OCI-LY3 (cell line): Measurements from ENCODE around the gene HCRTR1.

Experiments
- EZH2phosphoT487 ChIP-seq: fragments of 200-600 bp; shearing (Covaris generic); IDR thresholded peaks from 2 replicates; pipeline ENCODE4 v1.6.1; 2018; ENCODE audit warnings: antibody characterized with exemption, mixed run types, low read depth
- TF ChIP-seq, protein P1 (sequence below): fragments of 200-600, 300-600 bp; sonication (generic); IDR thresholded peaks from 2 replicates; pipeline ENCODE4 v1.5.1; 2014; ENCODE audit warnings: antibody characterized with exemption, low read length, low read depth

DNA sequence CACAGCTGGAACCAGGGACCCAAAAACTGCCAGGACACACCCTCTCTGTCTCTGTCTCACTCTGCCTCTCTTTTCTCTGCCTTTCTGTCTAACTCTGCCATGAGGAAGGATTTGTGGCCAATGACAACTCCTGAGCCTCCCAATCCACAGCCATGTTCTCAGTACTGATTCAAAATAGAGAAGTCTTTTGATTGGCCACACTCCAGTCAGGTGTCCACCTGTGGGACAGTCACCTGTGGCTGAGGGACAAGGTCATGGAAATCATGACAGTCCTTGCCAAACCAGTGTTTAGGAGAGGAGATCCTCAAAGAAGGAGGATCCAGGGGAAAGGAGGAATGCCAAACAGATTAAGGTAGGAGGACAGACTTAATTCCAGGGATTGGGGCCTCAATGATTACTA lies 25.4 kb upstream of the HCRTR1 start:
- TF ChIP-seq, protein P1, sequence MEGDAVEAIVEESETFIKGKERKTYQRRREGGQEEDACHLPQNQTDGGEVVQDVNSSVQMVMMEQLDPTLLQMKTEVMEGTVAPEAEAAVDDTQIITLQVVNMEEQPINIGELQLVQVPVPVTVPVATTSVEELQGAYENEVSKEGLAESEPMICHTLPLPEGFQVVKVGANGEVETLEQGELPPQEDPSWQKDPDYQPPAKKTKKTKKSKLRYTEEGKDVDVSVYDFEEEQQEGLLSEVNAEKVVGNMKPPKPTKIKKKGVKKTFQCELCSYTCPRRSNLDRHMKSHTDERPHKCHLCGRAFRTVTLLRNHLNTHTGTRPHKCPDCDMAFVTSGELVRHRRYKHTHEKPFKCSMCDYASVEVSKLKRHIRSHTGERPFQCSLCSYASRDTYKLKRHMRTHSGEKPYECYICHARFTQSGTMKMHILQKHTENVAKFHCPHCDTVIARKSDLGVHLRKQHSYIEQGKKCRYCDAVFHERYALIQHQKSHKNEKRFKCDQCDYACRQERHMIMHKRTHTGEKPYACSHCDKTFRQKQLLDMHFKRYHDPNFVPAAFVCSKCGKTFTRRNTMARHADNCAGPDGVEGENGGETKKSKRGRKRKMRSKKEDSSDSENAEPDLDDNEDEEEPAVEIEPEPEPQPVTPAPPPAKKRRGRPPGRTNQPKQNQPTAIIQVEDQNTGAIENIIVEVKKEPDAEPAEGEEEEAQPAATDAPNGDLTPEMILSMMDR: no peak
- TF ChIP-seq EZH2phosphoT487: no peak
